Left ventricle myocardium inferior (tissue), 1 donor: ENCODE data around the gene COL16A1. TPM values are rescaled to one million over a fixed set of nuclear protein-coding genes. Genes with fewer than 3 reads are reported as not detected.

ENCODE experiments used
- DNase-seq: peaks from one replicate; pipeline ENCODE4 v3.0.0-alpha.2; 2020
- H3K27ac ChIP-seq: fragments of 200-600 bp; replicated peaks from 2 replicates; pipeline ENCODE4 v1.8.0; 2021
- H3K27me3 ChIP-seq: fragments of 200-600 bp; 2 replicates; pipeline ENCODE4 v1.8.0; 2021; ENCODE audit warnings: low read depth
- H3K36me3 ChIP-seq: fragments of 200-600 bp; 2 replicates; pipeline ENCODE4 v1.8.0; 2021
- H3K4me1 ChIP-seq: fragments of 200-600 bp; 2 replicates; pipeline ENCODE4 v1.8.0; 2021
- H3K4me3 ChIP-seq: fragments of 200-600 bp; 2 replicates; pipeline ENCODE4 v1.8.0; 2021; ENCODE audit warnings: mild to moderate bottlenecking, moderate library complexity
- H3K9me3 ChIP-seq: fragments of 200-600 bp; replicated peaks from 2 replicates; pipeline ENCODE4 v1.8.0; 2021
- CTCF ChIP-seq: fragments of 200-600 bp; IDR thresholded peaks from 2 replicates; pipeline ENCODE4 v1.8.0; 2021; ENCODE audit warnings: antibody characterized with exemption, mild to moderate bottlenecking, borderline replicate concordance
- intact Hi-C: fragments of 100-400 bp; cut with micrococcal nuclease; formaldehyde crosslinking; loops from one replicate; pipeline ENCODE4 v1.11.0; 2022
- long read RNA-seq: library from polyadenylated mRNA; unstranded; transcript quantifications from one replicate; pipeline ENCODE4 v2.0.0, GENCODE V29; 2021
- total RNA-seq: library from RNA; stranded (reverse); fragmentation: NEBNext Ultra II Directional; extraction: Animal tissue kit (Norgen Biotek cat#: 25700); gene quantifications from one replicate; pipeline ENCODE4 v1.2.1, GENCODE V29; 2021
- donor health status: DM: no; HTN: yes; CAD: no; lungs with severe emphysema.

COL16A1 gene
- total RNA-seq = 18.3 TPM
- long read RNA-seq, full-length matches to known transcripts = 2 of 43 reads
- long read RNA-seq, partial matches to known transcripts = 14 of 43 reads
- long read RNA-seq, other reads (novel, unspliced or antisense) = 27 of 43 reads

GRCh38 chr1:31703431-31704270 lies at the start of gene COL16A1:
Gene COL16A1 (minus strand): TSS chr1:31704017. CDS start chr1:31702193, 1,824 bp downstream.
- Histone ChIP-seq H3K36me3 (no peaks in the 10 kb centered on the region), H3K27ac (peak within 1 kb of the TSS; percentile 73), H3K4me3 (peak within 1 kb of the TSS; percentile 61), H3K4me1 (peaks cover 58% of the 10 kb centered on the region), H3K27me3 (peaks cover 9% of the 10 kb centered on the region), H3K9me3 (no peaks in the 10 kb centered on the region)
- intact Hi-C loops = no loop called here
- DNase-seq = peak; percentile 82
- TF ChIP-seq CTCF = no peak

GRCh38 chr1:31752952-31753475 lies 49.2 kb upstream of the COL16A1 start:
- H3K27me3 ChIP-seq = peaks cover 12% of the 10 kb centered on the region
- TF ChIP-seq CTCF = no peak
- no peaks in the 10 kb centered on the region for H3K9me3 ChIP-seq
- intact Hi-C loops = no loop called here
- no peak overlapping the region for H3K4me3 ChIP-seq
- H3K27ac ChIP-seq = peak overlapping the region; percentile 76
- H3K4me1 ChIP-seq = peaks cover 79% of the 10 kb centered on the region
- H3K36me3 ChIP-seq = no peaks in the 10 kb centered on the region
- no peak for DNase-seq

- Histone ChIP-seq H3K4me1 (peaks cover 85% of the 10 kb centered on the region), H3K27ac (peak overlapping the region; percentile 57), H3K9me3 (no peaks in the 10 kb centered on the region), H3K36me3 (no peaks in the 10 kb centered on the region), H3K4me3 (no peak overlapping the region), H3K27me3 (peaks cover 12% of the 10 kb centered on the region)
- DNase-seq = no peak
- TF ChIP-seq CTCF = no peak
- intact Hi-C loops = no loop called here
Observed at GRCh38 chr1:31752258-31752657, 48.4 kb upstream of the COL16A1 start.

GRCh38 chr1:31751822-31752241 lies 48.0 kb upstream of the COL16A1 start:
- peak overlapping the region; percentile 57 for H3K27ac ChIP-seq
- intact Hi-C loops = no loop called here
- peaks cover 89% of the 10 kb centered on the region for H3K4me1 ChIP-seq

More at GRCh38 chr1:31751822-31752241, 48.0 kb upstream of the COL16A1 start:
- no peaks in the 10 kb centered on the region for H3K9me3 ChIP-seq
- peaks cover 12% of the 10 kb centered on the region for H3K27me3 ChIP-seq
- H3K4me3 ChIP-seq = no peak overlapping the region
- TF ChIP-seq CTCF = no peak
- peak; percentile 44 for DNase-seq
- no peaks in the 10 kb centered on the region for H3K36me3 ChIP-seq
